Gastroesophageal sphincter (tissue), 4 donors: ENCODE results near the gene TCF12. TPM values are rescaled to one million over a fixed set of nuclear protein-coding genes. Genes with fewer than 3 reads are reported as not detected.

ENCODE experiments used
- ATAC-seq: fragments of 150-250 bp; one replicate; pipeline ENCODE4 v1.9.1; 2016; ENCODE audit warnings: mild to moderate bottlenecking, moderate library complexity
- H3K27ac ChIP-seq, 4 donors: fragments of 200-600 bp; sonication (generic) in 3 of 4; 1 replicate in 3 of 4; 2 replicates in 1 of 4; pipeline ENCODE4 v1.5.1; 2016 to 2019
- H3K27me3 ChIP-seq: fragments of 200-600 bp; sonication (generic); one replicate; pipeline ENCODE4 v1.5.1; 2019
- H3K36me3 ChIP-seq, 2 donors: fragments of 200-600 bp; sonication (generic); one replicate each; pipeline ENCODE4 v1.5.1; 2019; ENCODE audit warnings: control low read depth in 1 of 2
- H3K4me1 ChIP-seq, 3 donors: fragments of 200-600 bp; sonication (generic); 1 replicate in 2 of 3; 2 replicates in 1 of 3; pipeline ENCODE4 v1.5.1; 2016 to 2019; ENCODE audit warnings: control low read depth in 2 of 3
- H3K4me3 ChIP-seq, 2 donors: fragments of 200-600 bp; sonication (generic); one replicate each; pipeline ENCODE4 v1.5.1; 2019; ENCODE audit warnings: mild to moderate bottlenecking in 1 of 2, moderate library complexity in 1 of 2
- H3K9me3 ChIP-seq, 3 donors: fragments of 200-600 bp; sonication (generic); one replicate each; pipeline ENCODE4 v1.5.1; 2017 to 2019; ENCODE audit warnings: control low read depth in 2 of 3
- CTCF ChIP-seq, 4 experiments: fragments of 200-600 bp in 2 of 4; fragments of 450-650 bp in 2 of 4; sonication (generic) in 1 of 4; IDR thresholded peaks; one replicate each; pipeline ENCODE4 v1.5.1; 2017 to 2019; ENCODE audit warnings: antibody characterized with exemption in 4 of 4, mild to moderate bottlenecking in 2 of 4, moderate library complexity in 2 of 4
- EP300 ChIP-seq: sonication (generic); formaldehyde crosslinking; IDR thresholded peaks from one replicate; pipeline ENCODE4 v1.6.1; 2017; ENCODE audit warnings: antibody characterized with exemption, mild to moderate bottlenecking
- POLR2A ChIP-seq, 2 donors: fragments of 450-650 bp; IDR thresholded peaks; one replicate each; pipeline ENCODE4 v1.6.1; 2017; ENCODE audit warnings: antibody characterized with exemption in 2 of 2, mild to moderate bottlenecking in 2 of 2, moderate library complexity in 1 of 2
- POLR2AphosphoS5 ChIP-seq: sonication (generic); formaldehyde crosslinking; IDR thresholded peaks from one replicate; pipeline ENCODE4 v1.6.1; 2017; ENCODE audit warnings: antibody characterized with exemption
- WGBS, 2 donors: methylation state at CpG; one replicate each; pipeline ENCODE4 v1.1.5; 2018; ENCODE audit warnings: low coverage in 1 of 2; 5-methylcytosine and 5-hydroxymethylcytosine counted together
- total RNA-seq, 4 donors: library from RNA; depleted of rRNA; stranded (reverse); fragments of >200 nt; gene quantifications; one replicate each; pipeline ENCODE4 v1.1.0, GENCODE V29; 2016

The TCF12 gene
- total RNA-seq, 4 donors from 2014 or later, result 78.1 to 194 (median 154) TPM

GRCh38 chr15:56940388-56940787 lies 21.9 kb downstream of the TCF12 start:
- TF ChIP-seq POLR2A (IDR thresholded peaks at IDR 0.05) (no peak), POLR2AphosphoS5 (no peak), EP300 (no peak), CTCF (IDR thresholded peaks at IDR 0.05) (no peak)
- no peaks in the 10 kb centered on the region for H3K36me3 ChIP-seq
- H3K4me3 ChIP-seq, result no peak overlapping the region
- peaks cover 0 to 4% (median 0%) of the 10 kb centered on the region in 3 donors for H3K9me3 ChIP-seq
- ATAC-seq, result no peak
- H3K27me3 ChIP-seq, result no peaks in the 10 kb centered on the region
- peaks cover 0 to 43% (median 0%) of the 10 kb centered on the region in 3 donors for H3K4me1 ChIP-seq
- H3K27ac ChIP-seq, result no peak overlapping the region

- Histone ChIP-seq H3K9me3 (peaks cover 0 to 13% (median 0%) of the 10 kb centered on the region in 3 donors), H3K27me3 (no peaks in the 10 kb centered on the region), H3K4me3 (no peak overlapping the region), H3K27ac (no peak overlapping the region), H3K36me3 (peaks cover 0 to 4% of the 10 kb centered on the region in 2 donors), H3K4me1 (peaks cover 0 to 43% (median 0%) of the 10 kb centered on the region in 3 donors)
- no peak for ATAC-seq
- TF ChIP-seq EP300 (no peak), POLR2A (IDR thresholded peaks at IDR 0.05) (no peak), POLR2AphosphoS5 (no peak), CTCF (IDR thresholded peaks at IDR 0.05) (no peak)
These were observed 23.7 kb downstream of the TCF12 start for GRCh38 chr15:56942118-56942517.

- TF ChIP-seq CTCF (IDR thresholded peaks at IDR 0.05) (no peak), POLR2A (IDR thresholded peaks at IDR 0.05) (no peak), POLR2AphosphoS5 (no peak), EP300 (no peak)
These were observed 25.0 kb downstream of the TCF12 start for GRCh38 chr15:56943403-56943802.

GRCh38 chr15:56944485-56944884 lies 26.0 kb downstream of the TCF12 start:
- peaks cover 0 to 4% of the 10 kb centered on the region in 2 donors for H3K36me3 ChIP-seq
- H3K27me3 ChIP-seq, result no peaks in the 10 kb centered on the region
- H3K4me3 ChIP-seq, result no peak overlapping the region
- H3K9me3 ChIP-seq, result peaks cover 0 to 13% (median 0%) of the 10 kb centered on the region in 3 donors
- ATAC-seq, result no peak
- H3K4me1 ChIP-seq, result peaks cover 0 to 45% (median 3%) of the 10 kb centered on the region in 3 donors
- TF ChIP-seq POLR2A (IDR thresholded peaks at IDR 0.05) (no peak), EP300 (no peak), POLR2AphosphoS5 (no peak)
- H3K27ac ChIP-seq, result no peak overlapping the region
- 67 to 100% methylated on average over 1 of the region's 1 CpG for WGBS, 2 donors

More at GRCh38 chr15:56943403-56943802, 25.0 kb downstream of the TCF12 start:
- Histone ChIP-seq H3K4me1 (peaks cover 0 to 46% (median 0%) of the 10 kb centered on the region in 3 donors), H3K36me3 (peaks cover 0 to 4% of the 10 kb centered on the region in 2 donors), H3K27ac (no peak overlapping the region), H3K27me3 (no peaks in the 10 kb centered on the region), H3K4me3 (no peak overlapping the region), H3K9me3 (peaks cover 0 to 13% (median 0%) of the 10 kb centered on the region in 3 donors)
- ATAC-seq, result no peak
- 92 to 100% methylated on average over 1 of the region's 1 CpG for WGBS, 2 donors

GRCh38 chr15:56946150-56946549 lies 27.7 kb downstream of the TCF12 start:
- H3K36me3 ChIP-seq, result peaks cover 0 to 4% of the 10 kb centered on the region in 2 donors
- peaks cover 0 to 13% (median 0%) of the 10 kb centered on the region in 3 donors for H3K9me3 ChIP-seq
- no peak for ATAC-seq
- H3K27me3 ChIP-seq, result no peaks in the 10 kb centered on the region
- H3K4me1 ChIP-seq, result peaks cover 0 to 48% (median 3%) of the 10 kb centered on the region in 3 donors
- TF ChIP-seq POLR2AphosphoS5 (no peak), CTCF (IDR thresholded peaks at IDR 0.05) (no peak)
- 95 to 97% methylated on average over 3 of the region's 3 CpGs for whole genome bisulfite sequencing, 2 donors
- no peak overlapping the region for H3K4me3 ChIP-seq
- H3K27ac ChIP-seq, result no peak overlapping the region
